WTC11 (cell line): ENCODE data around the gene EHD3. TPM values are rescaled to one million over a fixed set of nuclear protein-coding genes. Genes with fewer than 3 reads are reported as not detected.
A peak's percentile ranks its signal among the peaks of the same experiment; 100 is the strongest.

Experiments
- ATAC-seq: fragments of 200-7000 bp; cut with Tn5 transposase; 2 replicates; pipeline ENCODE4 v1.10.0; 2021; ENCODE audit warnings: mild to moderate bottlenecking, moderate library complexity
- CTCF ChIA-PET: fragments of 300-600 bp; sonication (Branson Sonifier 250); formaldehyde crosslinking; loops from one replicate; lab custom pipeline; 2021; ENCODE audit warnings: antibody characterized with exemption; lab: Charles Lee
- POLR2A ChIA-PET: fragments of 350-600 bp; sonication (Branson Sonifier 250); formaldehyde crosslinking; loops from one replicate; lab custom pipeline; 2021; ENCODE audit warnings: antibody characterized with exemption; lab: Charles Lee
- DNase-seq: peaks from one replicate; pipeline ENCODE4 v3.0.0; 2021; ENCODE audit warnings: low spot score
- H3K27ac Mint-ChIP-seq: 2 replicates; pipeline ENCODE4 v1.8.0; 2021; ENCODE audit warnings: mixed read lengths
- H3K27me3 Mint-ChIP-seq: 2 replicates; pipeline ENCODE4 v1.8.0; 2021; ENCODE audit warnings: low read depth, mild to moderate bottlenecking, moderate library complexity, mixed read lengths
- H3K36me3 Mint-ChIP-seq: 2 replicates; pipeline ENCODE4 v1.8.0; 2021; ENCODE audit warnings: mixed read lengths
- H3K4me1 Mint-ChIP-seq: 2 replicates; pipeline ENCODE4 v1.8.0; 2022; ENCODE audit warnings: mixed read lengths
- H3K4me3 Mint-ChIP-seq: 2 replicates; pipeline ENCODE4 v1.8.0; 2021; ENCODE audit warnings: mild to moderate bottlenecking, moderate library complexity, mixed read lengths
- H3K9me3 Mint-ChIP-seq: 2 replicates; pipeline ENCODE4 v1.8.0; 2021; ENCODE audit warnings: mixed read lengths
- AFF4 ChIP-seq: sonication (generic); formaldehyde crosslinking; IDR thresholded peaks from 2 replicates; pipeline ENCODE4 v1.8.1; 2023; ENCODE audit warnings: mild to moderate bottlenecking, missing genetic modification reagents, borderline replicate concordance
- CBFB ChIP-seq: sonication (generic); formaldehyde crosslinking; IDR thresholded peaks from 2 replicates; pipeline ENCODE4 v1.8.1; 2022; ENCODE audit warnings: mild to moderate bottlenecking, low read depth, missing genetic modification reagents
- CREB1 ChIP-seq: sonication (generic); formaldehyde crosslinking; IDR thresholded peaks from 2 replicates; pipeline ENCODE4 v1.8.0; 2023; ENCODE audit warnings: mild to moderate bottlenecking, missing genetic modification reagents
- CTCF ChIP-seq: fragments of 200-600 bp; IDR thresholded peaks from 2 replicates; pipeline ENCODE4 v1.8.0; 2022; ENCODE audit warnings: antibody characterized with exemption
- E2F1 ChIP-seq: sonication (generic); formaldehyde crosslinking; IDR thresholded peaks from 2 replicates; pipeline ENCODE4 v1.8.0; 2022; ENCODE audit warnings: mild to moderate bottlenecking, missing genetic modification reagents
- GABPB1 ChIP-seq: sonication (generic); formaldehyde crosslinking; IDR thresholded peaks from 2 replicates; pipeline ENCODE4 v1.8.1; 2023; ENCODE audit warnings: mild to moderate bottlenecking, missing genetic modification reagents
- HMGA2 ChIP-seq: fragments of 250-450 bp; sonication (Bioruptor Pico); IDR thresholded peaks from 2 replicates; pipeline ENCODE4 v1.4.0; 2021; ENCODE audit warnings: mild to moderate bottlenecking, moderate library complexity
- KAT7 ChIP-seq: sonication (generic); formaldehyde crosslinking; IDR thresholded peaks from 2 replicates; pipeline ENCODE4 v1.8.1; 2023; ENCODE audit warnings: missing genetic modification reagents, mild to moderate bottlenecking, borderline replicate concordance
- MXD4 ChIP-seq: fragments of 250-450 bp; sonication (Bioruptor Pico); IDR thresholded peaks from 2 replicates; pipeline ENCODE4 v1.8.0; 2021; ENCODE audit warnings: mild to moderate bottlenecking, moderate library complexity, borderline replicate concordance
- MYBL2 ChIP-seq: sonication (generic); formaldehyde crosslinking; IDR thresholded peaks from 2 replicates; pipeline ENCODE4 v1.8.1; 2023; ENCODE audit warnings: mild to moderate bottlenecking, moderate library complexity, missing genetic modification reagents
- NR2C2 ChIP-seq: sonication (generic); formaldehyde crosslinking; IDR thresholded peaks from 2 replicates; pipeline ENCODE4 v1.8.0; 2022; ENCODE audit warnings: mild to moderate bottlenecking, missing genetic modification reagents
- PREB ChIP-seq: sonication (generic); formaldehyde crosslinking; IDR thresholded peaks from 2 replicates; pipeline ENCODE4 v1.8.1; 2022; ENCODE audit warnings: mild to moderate bottlenecking, missing genetic modification reagents, moderate library complexity, borderline replicate concordance
- PRRX2 ChIP-seq: fragments of 250-450 bp; sonication (Bioruptor Pico); IDR thresholded peaks from 2 replicates; pipeline ENCODE4 v1.8.0; 2021; ENCODE audit warnings: mild to moderate bottlenecking
- RELA ChIP-seq: sonication (generic); formaldehyde crosslinking; IDR thresholded peaks from 2 replicates; pipeline ENCODE4 v1.8.1; 2022; ENCODE audit warnings: missing genetic modification reagents, mild to moderate bottlenecking, borderline replicate concordance
- STAT6 ChIP-seq: sonication (generic); formaldehyde crosslinking; conservative IDR thresholded peaks from 2 replicates; pipeline ENCODE4 v1.8.1; 2023; ENCODE audit warnings: mild to moderate bottlenecking, low read depth, missing genetic modification reagents, moderate library complexity
- TCF7 ChIP-seq: sonication (generic); formaldehyde crosslinking; IDR thresholded peaks from 2 replicates; pipeline ENCODE4 v1.8.0; 2022; ENCODE audit warnings: mild to moderate bottlenecking, low read depth, missing genetic modification reagents, moderate library complexity
- TEAD4 ChIP-seq: sonication (generic); formaldehyde crosslinking; IDR thresholded peaks from 2 replicates; pipeline ENCODE4 v1.8.0; 2022; ENCODE audit warnings: mild to moderate bottlenecking, missing genetic modification reagents
- TP53 ChIP-seq: sonication (generic); formaldehyde crosslinking; IDR thresholded peaks from 2 replicates; pipeline ENCODE4 v1.8.1; 2023; ENCODE audit warnings: mild to moderate bottlenecking, missing genetic modification reagents
- ZNF512 ChIP-seq: sonication (generic); formaldehyde crosslinking; IDR thresholded peaks from 2 replicates; pipeline ENCODE4 v1.8.1; 2022; ENCODE audit warnings: missing genetic modification reagents, borderline replicate concordance
- ZNF671 ChIP-seq: fragments of 250-450 bp; sonication (Bioruptor Pico); IDR thresholded peaks from 2 replicates; pipeline ENCODE4 v1.8.0; 2021; ENCODE audit warnings: mild to moderate bottlenecking
- total RNA-seq: library from RNA; stranded (reverse); gene quantifications from 3 replicates; pipeline ENCODE4 v1.2.3, GENCODE V29; 2021

The EHD3 gene
- total RNA-seq, 1 experiment from 2014 or later = 10.0 TPM

- H3K27ac Mint-ChIP-seq = no peak overlapping the region
- ChIA-PET POLR2A (no interaction called here), CTCF (no interaction called here)
- peaks cover 11% of the 10 kb centered on the region for H3K27me3 Mint-ChIP-seq
- peaks cover 20% of the 10 kb centered on the region for H3K4me1 Mint-ChIP-seq
- no peaks in the 10 kb centered on the region for H3K36me3 Mint-ChIP-seq
- H3K9me3 Mint-ChIP-seq = no peaks in the 10 kb centered on the region
- ATAC-seq = no peak
- no peak for TF ChIP-seq RELA
- TF ChIP-seq MYBL2 (CRISPR knock-in tag) = no peak
- TF ChIP-seq STAT6 (CRISPR knock-in tag) = no peak
- no peak for TF ChIP-seq MXD4 (CRISPR knock-in tag)
- TF ChIP-seq TEAD4 = no peak
- no peak for TF ChIP-seq CBFB (CRISPR knock-in tag)
- no peak for TF ChIP-seq ZNF512 (CRISPR knock-in tag)
- no peak for TF ChIP-seq CTCF
- H3K4me3 Mint-ChIP-seq = no peak overlapping the region
- no peak for DNase-seq
Measured at GRCh38 chr2:31231571-31232302, 2.2 kb upstream of the EHD3 start.

GRCh38 chr2:31232586-31232985, 1.4 kb upstream of the EHD3 start:
- Mint-ChIP-seq H3K27ac (no peak overlapping the region), H3K4me1 (peaks cover 20% of the 10 kb centered on the region), H3K4me3 (no peak overlapping the region), H3K36me3 (no peaks in the 10 kb centered on the region), H3K27me3 (peaks cover 11% of the 10 kb centered on the region), H3K9me3 (no peaks in the 10 kb centered on the region)
- POLR2A ChIA-PET = no interaction called here
- no peak for TF ChIP-seq PREB (CRISPR knock-in tag)
- no peak for TF ChIP-seq E2F1 (CRISPR knock-in tag)
- no peak for TF ChIP-seq HMGA2
- DNase-seq = no peak
- CTCF ChIA-PET = interaction anchor here (1.8 to 2.5 kb wide), 2 partner anchors 24 to 99 kb away, joined by 18 to 46 read pairs; no protein-coding TSS in a partner anchor
- no peak for ATAC-seq

- Mint-ChIP-seq H3K27me3 (peaks cover 11% of the 10 kb centered on the region), H3K27ac (no peak overlapping the region), H3K4me1 (peaks cover 20% of the 10 kb centered on the region), H3K9me3 (no peaks in the 10 kb centered on the region), H3K36me3 (no peaks in the 10 kb centered on the region), H3K4me3 (peak overlapping the region; percentile 74; the same call in 1 of the 2 replicates)
- ChIA-PET POLR2A (interaction anchor here (1.2 kb wide), 1 partner anchor 23 kb away, joined by 4 read pairs; no protein-coding TSS in a partner anchor), CTCF (interaction anchor here (0.6 to 2.5 kb wide), 19 partner anchors 23 to 1002 kb away, joined by 3 to 46 read pairs (median 4); no protein-coding TSS in a partner anchor)
- no peak for DNase-seq
- ATAC-seq = no peak
- TF ChIP-seq NR2C2 (no peak), KAT7 (CRISPR knock-in tag) (no peak), PRRX2 (no peak), AFF4 (CRISPR knock-in tag) (no peak), TCF7 (no peak), GABPB1 (CRISPR knock-in tag) (no peak), TP53 (no peak), ZNF671 (CRISPR knock-in tag) (no peak), CREB1 (no peak)
Measured at GRCh38 chr2:31233231-31233630, 721 bp upstream of the EHD3 start.
